Muscle of arm (tissue), 14 donors: Measurements from ENCODE around the gene NPAS1. TPM values are rescaled to one million over a fixed set of nuclear protein-coding genes. Genes with fewer than 3 reads are reported as not detected.
A peak's percentile ranks its signal among the peaks of the same experiment; 100 is the strongest.

Experiments used
- DNase-seq: peaks from one replicate; pipeline ENCODE4 v3.0.0-alpha.2; 2013
- long read RNA-seq, 11 donors: transcript quantifications; one replicate each; lab custom pipeline, GENCODE V29; 2026
- polyA plus RNA-seq, 12 donors: library from polyadenylated mRNA; unstranded; fragments of 120-200 nt; gene quantifications; one replicate each; pipeline ENCODE4 v1.2.1, GENCODE V29; 2013; ENCODE audit not compliant: insufficient read length in 12 of 12

Gene NPAS1
- 1 to 10 TPM in 10 of 12 donors, not detected in 2; 1.1 to 2.5 (median 1.9) TPM for polyA plus RNA-seq
- long read RNA-seq, donor 1, partial matches to known transcripts = 144 of 144 reads
- long read RNA-seq, donor 1, other reads (novel, unspliced or antisense) = 0 of 144 reads
- long read RNA-seq, donor 2, partial matches to known transcripts = 0 of 39 reads
- long read RNA-seq, donor 2, other reads (novel, unspliced or antisense) = 39 of 39 reads
- long read RNA-seq, donor 3 = 0 reads
- long read RNA-seq, donor 4 = 0 reads
- long read RNA-seq, donor 5, partial matches to known transcripts = 89 of 90 reads
- long read RNA-seq, donor 5, other reads (novel, unspliced or antisense) = 0 of 90 reads
- long read RNA-seq, donor 6 = 0 reads
- long read RNA-seq, donor 7 = 0 reads
- long read RNA-seq, donor 8, partial matches to known transcripts = 67 of 68 reads
- long read RNA-seq, donor 8, other reads (novel, unspliced or antisense) = 0 of 68 reads
- long read RNA-seq, donor 9 = 0 reads
- long read RNA-seq, donor 10, partial matches to known transcripts = 54 of 54 reads
- long read RNA-seq, donor 10, other reads (novel, unspliced or antisense) = 0 of 54 reads
- long read RNA-seq, donor 11, partial matches to known transcripts = 51 of 51 reads
- long read RNA-seq, donor 11, other reads (novel, unspliced or antisense) = 0 of 51 reads

- no peak for DNase-seq
Measured at GRCh38 chr19:47019431-47020041, at the start of gene NPAS1. TSS of gene NPAS1 (plus strand) at chr19:47019837. CDS start at chr19:47021048, 1,211 bp downstream.

GRCh38 chr19:46970815-46971214 lies 48.8 kb upstream of the NPAS1 start:
- no peak for DNase-seq

- DNase-seq = peak; percentile 67
Measured at GRCh38 chr19:46972311-46972710, 47.3 kb upstream of the NPAS1 start.

GRCh38 chr19:46974181-46974580 lies 45.5 kb upstream of the NPAS1 start:
- DNase-seq = no peak

- DNase-seq = peak; percentile 64
Measured at GRCh38 chr19:46975011-46975924, 44.4 kb upstream of the NPAS1 start.

GRCh38 chr19:46975925-46976782 lies 43.5 kb upstream of the NPAS1 start:
- DNase-seq = peak; percentile 81

GRCh38 chr19:46976845-46977320 lies 42.8 kb upstream of the NPAS1 start:
- DNase-seq = no peak

GRCh38 chr19:46977548-46977947 lies 42.1 kb upstream of the NPAS1 start:
- no peak for DNase-seq

- DNase-seq = no peak
Measured at GRCh38 chr19:46978171-46978869, 41.3 kb upstream of the NPAS1 start.

GRCh38 chr19:46979126-46980105 lies 40.2 kb upstream of the NPAS1 start:
- DNase-seq = no peak

- DNase-seq = no peak
Measured at GRCh38 chr19:46980761-46981160, 38.9 kb upstream of the NPAS1 start.

GRCh38 chr19:46981286-46981945 lies 38.2 kb upstream of the NPAS1 start:
- no peak for DNase-seq

- DNase-seq = no peak
Measured at GRCh38 chr19:46983097-46983496, 36.5 kb upstream of the NPAS1 start.

GRCh38 chr19:46984077-46985010 lies 35.3 kb upstream of the NPAS1 start:
- no peak for DNase-seq

GRCh38 chr19:46985542-46986415 lies 33.9 kb upstream of the NPAS1 start:
- DNase-seq = no peak
